Fibroblast of lung (primary cell): ENCODE data around the gene ATXN2. TPM values are rescaled to one million over a fixed set of nuclear protein-coding genes. Genes with fewer than 3 reads are reported as not detected.

ENCODE experiments used
- DNase-seq, 2 donors: peaks; one replicate each; pipeline versions ENCODE4 v3.0.0 to v3.0.0-alpha.2; 2010; ENCODE audit warnings: low read depth in 2 of 2
- H2AFZ ChIP-seq: 2 replicates; pipeline ENCODE4 v1.5.1; 2012; ENCODE audit warnings: low read length, control low read depth, inconsistent platforms
- H3K27ac ChIP-seq: 2 replicates; pipeline ENCODE4 v1.5.1; 2011; ENCODE audit warnings: low read length, control low read depth; ENCODE audit not compliant: insufficient read depth
- H3K27me3 ChIP-seq: 2 replicates; pipeline ENCODE4 v1.5.1; 2011; ENCODE audit warnings: mild to moderate bottlenecking, low read length; ENCODE audit not compliant: control insufficient read depth, insufficient read depth
- H3K36me3 ChIP-seq: 2 replicates; pipeline ENCODE4 v1.5.1; 2011; ENCODE audit warnings: low read length; ENCODE audit not compliant: control insufficient read depth, insufficient read depth
- H3K4me1 ChIP-seq: 2 replicates; pipeline ENCODE4 v1.5.1; 2011; ENCODE audit warnings: low read length; ENCODE audit not compliant: control insufficient read depth, insufficient read depth; ENCODE audit errors: extremely low read depth
- H3K4me2 ChIP-seq: 2 replicates; pipeline ENCODE4 v1.5.1; 2011; ENCODE audit warnings: low read length, control low read depth; ENCODE audit not compliant: insufficient read depth; ENCODE audit errors: extremely low read depth
- H3K4me3 ChIP-seq, 4 experiments: fragments of 200-600 bp in 1 of 4; sonication (generic) in 1 of 4; replicated peaks in 1 of 4; 2 replicates each; pipeline ENCODE4 v1.5.1; 2011 to 2016; ENCODE audit warnings: low read length in 4 of 4, low read depth in 3 of 4, mild to moderate bottlenecking in 3 of 4, control low read depth in 2 of 4, inconsistent platforms in 1 of 4, mixed read lengths in 1 of 4; ENCODE audit not compliant: insufficient read depth in 1 of 4; ENCODE audit errors: control extremely low read depth in 1 of 4
- H3K79me2 ChIP-seq: 2 replicates; pipeline ENCODE4 v1.5.1; 2012; ENCODE audit warnings: mild to moderate bottlenecking, low read length, inconsistent platforms; ENCODE audit not compliant: control insufficient read depth, insufficient read depth
- H3K9ac ChIP-seq: 2 replicates; pipeline ENCODE4 v1.5.1; 2011; ENCODE audit warnings: mild to moderate bottlenecking, low read length, control low read depth; ENCODE audit not compliant: insufficient read depth
- H3K9me3 ChIP-seq: 2 replicates; pipeline ENCODE4 v1.5.1; 2012; ENCODE audit warnings: low read depth, low read length; ENCODE audit not compliant: control insufficient read depth, insufficient read depth
- H4K20me1 ChIP-seq: 2 replicates; pipeline ENCODE4 v1.5.1; 2011; ENCODE audit warnings: low read length; ENCODE audit not compliant: control insufficient read depth, insufficient read depth; ENCODE audit errors: extremely low read depth
- CTCF ChIP-seq, 2 donors: IDR thresholded peaks in 1 of 2; conservative IDR thresholded peaks in 1 of 2; 1 replicate in 1 of 2; 2 replicates in 1 of 2; pipeline ENCODE4 v1.5.1; 2011 to 2012; ENCODE audit warnings: low read length in 2 of 2, control low read depth in 1 of 2, inconsistent platforms in 1 of 2, low read depth in 1 of 2, mild to moderate bottlenecking in 1 of 2
- EZH2 ChIP-seq: IDR thresholded peaks from 2 replicates; pipeline ENCODE4 v1.5.1; 2012; ENCODE audit warnings: low read length, control low read depth, mild to moderate bottlenecking; ENCODE audit errors: missing control alignments
- polyA plus RNA-seq, 2 donors: library from polyadenylated mRNA; depleted of rRNA in 1 of 2; stranded (reverse) in 1 of 2; unstranded in 1 of 2; fragments of >200 nt; gene quantifications; 2 replicates each; pipeline ENCODE4 v1.2.1, GENCODE V29; 2011 to 2012; ENCODE audit warnings: missing spikeins in 1 of 2
- total RNA-seq: library from RNA; depleted of rRNA; stranded (reverse); fragments of >200 nt; gene quantifications from 2 replicates; pipeline ENCODE4 v1.2.1, GENCODE V29; 2014

The ATXN2 gene
- total and polyA plus RNA-seq, 2 donors (not counting 1 experiment from before 2014, with no cell fraction given): 25.9 to 31.2 TPM

- no peak overlapping the region for H3K9ac ChIP-seq
- TF ChIP-seq CTCF (conservative IDR thresholded peaks at IDR 0.05 in 1 of 2, IDR thresholded peaks at IDR 0.05 in 1 of 2; ENCODE audit: low read depth in 1 of 2, low read length in 2 of 2) (no peak), EZH2 (no peak)
- H3K4me2 ChIP-seq: no peak overlapping the region
- peaks cover 30% of the 10 kb centered on the region for H3K4me1 ChIP-seq
- H3K36me3 ChIP-seq: peaks cover 6% of the 10 kb centered on the region
- no peak overlapping the region for H3K27ac ChIP-seq
- H3K27me3 ChIP-seq: no peaks in the 10 kb centered on the region
- no peak overlapping the region for H2AFZ ChIP-seq
- H3K9me3 ChIP-seq: no peaks in the 10 kb centered on the region
- H3K79me2 ChIP-seq: peaks cover 83% of the 10 kb centered on the region
- no peak overlapping the region for H3K4me3 ChIP-seq
- no peak for DNase-seq
- H4K20me1 ChIP-seq: no peaks in the 10 kb centered on the region
These were observed 169.2 kb downstream of the ATXN2 start for GRCh38 chr12:111429828-111430432.

GRCh38 chr12:111428728-111429175 lies 170.4 kb downstream of the ATXN2 start:
- no peak for TF ChIP-seq EZH2
- no peak for TF ChIP-seq CTCF (conservative IDR thresholded peaks at IDR 0.05 in 1 of 2, IDR thresholded peaks at IDR 0.05 in 1 of 2; ENCODE audit: low read depth in 1 of 2, low read length in 2 of 2)
- H3K27me3 ChIP-seq: no peaks in the 10 kb centered on the region
- peak overlapping the region; percentile 20 for H3K27ac ChIP-seq

GRCh38 chr12:111428081-111428727 lies 170.9 kb downstream of the ATXN2 start:
- H3K79me2 ChIP-seq: peaks cover 86% of the 10 kb centered on the region
- peaks cover 6% of the 10 kb centered on the region for H3K36me3 ChIP-seq
- TF ChIP-seq CTCF (conservative IDR thresholded peaks at IDR 0.05 in 1 of 2, IDR thresholded peaks at IDR 0.05 in 1 of 2; ENCODE audit: low read depth in 1 of 2, low read length in 2 of 2) (no peak), EZH2 (no peak)
- no peak overlapping the region for H3K4me3 ChIP-seq
- no peak overlapping the region for H2AFZ ChIP-seq
- no peaks in the 10 kb centered on the region for H3K9me3 ChIP-seq
- no peaks in the 10 kb centered on the region for H3K27me3 ChIP-seq
- H3K27ac ChIP-seq: peak overlapping the region; percentile 20
- H3K4me1 ChIP-seq: peaks cover 26% of the 10 kb centered on the region
- no peaks in the 10 kb centered on the region for H4K20me1 ChIP-seq
- peak overlapping the region; percentile 7 for H3K9ac ChIP-seq
- no peak for DNase-seq
- no peak overlapping the region for H3K4me2 ChIP-seq

More at GRCh38 chr12:111428728-111429175, 170.4 kb downstream of the ATXN2 start:
- H2AFZ ChIP-seq: no peak overlapping the region
- no peaks in the 10 kb centered on the region for H4K20me1 ChIP-seq
- DNase-seq: no peak
- peaks cover 87% of the 10 kb centered on the region for H3K79me2 ChIP-seq
- no peak overlapping the region for H3K4me3 ChIP-seq
- H3K36me3 ChIP-seq: peaks cover 6% of the 10 kb centered on the region
- no peaks in the 10 kb centered on the region for H3K9me3 ChIP-seq
- H3K4me2 ChIP-seq: no peak overlapping the region
- H3K9ac ChIP-seq: peak overlapping the region; percentile 7
- peaks cover 26% of the 10 kb centered on the region for H3K4me1 ChIP-seq
